ENCODE measurements around the gene SHISA4. TPM values are rescaled to one million over a fixed set of nuclear protein-coding genes. Genes with fewer than 3 reads are reported as not detected.
A peak's percentile ranks its signal among the peaks of the same experiment; 100 is the strongest.

SHISA4 gene
- total and polyA plus RNA-seq, 4 experiments from 2014 or later, result 0.58 to 0.94 (median 0.59) TPM; not detected in 1

- Mint-ChIP-seq H3K27me3 (no peaks in the 10 kb centered on the region), H3K9me3 (no peaks in the 10 kb centered on the region), H3K4me3 (no peak overlapping the region), H3K36me3 (peaks cover 66 to 77% of the 10 kb centered on the region in 2 donors), H3K4me1 (peaks cover 0 to 2% (median 0%) of the 10 kb centered on the region in 4 donors), H3K27ac (no peak overlapping the region)
- Histone ChIP-seq H3K27me3 (ENCODE audit: insufficient read depth, low read length) (no peaks in the 10 kb centered on the region), H3K36me3 (ENCODE audit: insufficient read depth, low read length) (peaks cover 53% of the 10 kb centered on the region), H3K9me3 (ENCODE audit: control insufficient read depth in 1 of 2, low read length in 2 of 2) (no peaks in the 10 kb centered on the region), H3K27ac (ENCODE audit: low read depth, low read length) (no peak overlapping the region), H3K4me3 (ENCODE audit: low read length in 2 of 2) (no peak overlapping the region), H3K4me1 (ENCODE audit: insufficient read depth, low read length) (no peaks in the 10 kb centered on the region)
- DNase-seq, result no peak
- CTCF ChIA-PET (ENCODE audit: partially characterized antibody), result no interaction called here
- intact Hi-C loops (cut with micrococcal nuclease), result no loop called here
- POLR2A ChIA-PET (ENCODE audit: partially characterized antibody), result no interaction called here
Observed at GRCh38 chr1:201859424-201859823, 29.3 kb upstream of the SHISA4 start.

DNA sequence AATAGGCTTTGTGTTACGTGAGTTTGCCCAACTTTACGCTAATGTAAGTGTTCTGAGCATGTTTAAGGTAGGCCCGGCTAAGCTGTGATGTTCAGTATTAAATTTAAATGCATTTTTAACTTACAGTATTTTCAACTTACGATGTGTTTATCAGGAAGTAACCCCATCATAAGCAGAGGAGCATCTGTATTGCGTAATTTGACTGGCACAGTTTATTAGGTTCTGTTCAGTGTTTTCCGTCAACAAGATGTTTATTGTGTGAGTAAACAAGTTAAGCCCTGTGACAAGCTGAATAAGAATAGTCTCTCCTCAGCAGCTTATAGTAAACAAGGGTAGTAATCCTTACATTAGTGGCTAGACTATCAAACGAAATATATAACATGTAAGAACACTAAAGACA, 27.2 kb upstream of the SHISA4 start:
- Mint-ChIP-seq H3K4me1 (peaks cover 0 to 2% (median 0%) of the 10 kb centered on the region in 4 donors), H3K36me3 (peaks cover 47 to 71% of the 10 kb centered on the region in 2 donors), H3K4me3 (no peak overlapping the region), H3K27me3 (no peaks in the 10 kb centered on the region), H3K27ac (peak overlapping the region in 2 of 7 donors; percentile 3 to 4), H3K9me3 (no peaks in the 10 kb centered on the region)
- Histone ChIP-seq H3K27ac (ENCODE audit: low read depth, low read length) (no peak overlapping the region), H3K36me3 (ENCODE audit: insufficient read depth, low read length) (peaks cover 41% of the 10 kb centered on the region), H3K27me3 (ENCODE audit: insufficient read depth, low read length) (no peaks in the 10 kb centered on the region), H3K4me3 (ENCODE audit: low read length in 2 of 2) (no peak overlapping the region), H3K9me3 (ENCODE audit: control insufficient read depth in 1 of 2, low read length in 2 of 2) (no peaks in the 10 kb centered on the region), H3K4me1 (ENCODE audit: insufficient read depth, low read length) (no peaks in the 10 kb centered on the region)
- DNase-seq, result no peak
- intact Hi-C loops (cut with micrococcal nuclease), result no loop called here
- POLR2A ChIA-PET (ENCODE audit: partially characterized antibody), result no interaction called here
- CTCF ChIA-PET (ENCODE audit: partially characterized antibody), result interaction anchor here (0.7 to 0.8 kb wide), 2 partner anchors 17 to 35 kb away, joined by 3 read pairs; no protein-coding TSS in a partner anchor

- H3K4me1 Mint-ChIP-seq, result no peaks in the 10 kb centered on the region
- ChIA-PET POLR2A (ENCODE audit: partially characterized antibody) (no interaction called here), CTCF (ENCODE audit: partially characterized antibody) (no interaction called here)
- Histone ChIP-seq H3K27me3 (ENCODE audit: insufficient read depth, low read length) (no peaks in the 10 kb centered on the region), H3K36me3 (ENCODE audit: insufficient read depth, low read length) (peaks cover 78% of the 10 kb centered on the region), H3K9me3 (ENCODE audit: control insufficient read depth in 1 of 2, low read length in 2 of 2) (no peaks in the 10 kb centered on the region), H3K27ac (ENCODE audit: low read depth, low read length) (no peak overlapping the region), H3K4me1 (ENCODE audit: insufficient read depth, low read length) (no peaks in the 10 kb centered on the region), H3K4me3 (ENCODE audit: low read length in 2 of 2) (no peak overlapping the region)
- H3K9me3 Mint-ChIP-seq, result no peaks in the 10 kb centered on the region
- intact Hi-C loops (cut with micrococcal nuclease), result no loop called here
- H3K36me3 Mint-ChIP-seq, result peaks cover 50 to 81% of the 10 kb centered on the region in 2 donors
- DNase-seq, result no peak
- no peaks in the 10 kb centered on the region for H3K27me3 Mint-ChIP-seq
- no peak overlapping the region for H3K4me3 Mint-ChIP-seq
- H3K27ac Mint-ChIP-seq, result no peak overlapping the region
Observed at GRCh38 chr1:201870397-201870796, 18.3 kb upstream of the SHISA4 start.

DNA sequence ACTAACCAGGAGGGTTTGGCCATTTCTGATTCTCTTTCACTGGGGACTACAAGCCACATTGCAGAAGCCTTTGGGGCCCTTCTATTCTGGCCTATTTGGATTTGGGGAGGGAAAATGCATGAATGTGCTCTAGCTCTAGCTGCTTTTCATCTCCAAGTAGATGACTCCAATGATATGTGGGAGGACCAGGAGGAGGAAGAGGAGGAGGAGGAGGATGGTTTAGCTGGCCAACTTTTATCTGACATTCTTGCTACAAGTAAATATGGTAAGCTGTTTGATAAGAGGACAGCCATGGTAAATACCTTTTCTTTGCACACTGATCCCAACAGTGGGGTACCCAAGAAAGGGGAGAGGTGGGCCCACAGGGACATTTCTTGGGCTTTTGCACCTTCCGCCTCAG, 14.0 kb upstream of the SHISA4 start:
- no peak for DNase-seq
- peak overlapping the region in 1 of 7 donors; percentile 55 for H3K27ac Mint-ChIP-seq
- Histone ChIP-seq H3K36me3 (ENCODE audit: insufficient read depth, low read length) (peaks cover 48% of the 10 kb centered on the region), H3K27ac (ENCODE audit: low read depth, low read length) (no peak overlapping the region), H3K9me3 (ENCODE audit: control insufficient read depth in 1 of 2, low read length in 2 of 2) (no peaks in the 10 kb centered on the region), H3K4me1 (ENCODE audit: insufficient read depth, low read length) (no peaks in the 10 kb centered on the region), H3K4me3 (ENCODE audit: low read length in 2 of 2) (no peak overlapping the region), H3K27me3 (ENCODE audit: insufficient read depth, low read length) (no peaks in the 10 kb centered on the region)
- intact Hi-C loops (cut with micrococcal nuclease), result no loop called here
- H3K4me3 Mint-ChIP-seq, result no peak overlapping the region
- CTCF ChIA-PET (ENCODE audit: partially characterized antibody), result interaction anchor here (1.2 to 2.0 kb wide), 4 partner anchors 19 to 98 kb away, joined by 3 to 10 read pairs (median 4); no protein-coding TSS in a partner anchor
- peaks cover 0 to 1% (median 0%) of the 10 kb centered on the region in 4 donors for H3K4me1 Mint-ChIP-seq
- peaks cover 38 to 59% of the 10 kb centered on the region in 2 donors for H3K36me3 Mint-ChIP-seq
- no peaks in the 10 kb centered on the region for H3K27me3 Mint-ChIP-seq
- no peaks in the 10 kb centered on the region for H3K9me3 Mint-ChIP-seq
- POLR2A ChIA-PET (ENCODE audit: partially characterized antibody), result no interaction called here

DNA sequence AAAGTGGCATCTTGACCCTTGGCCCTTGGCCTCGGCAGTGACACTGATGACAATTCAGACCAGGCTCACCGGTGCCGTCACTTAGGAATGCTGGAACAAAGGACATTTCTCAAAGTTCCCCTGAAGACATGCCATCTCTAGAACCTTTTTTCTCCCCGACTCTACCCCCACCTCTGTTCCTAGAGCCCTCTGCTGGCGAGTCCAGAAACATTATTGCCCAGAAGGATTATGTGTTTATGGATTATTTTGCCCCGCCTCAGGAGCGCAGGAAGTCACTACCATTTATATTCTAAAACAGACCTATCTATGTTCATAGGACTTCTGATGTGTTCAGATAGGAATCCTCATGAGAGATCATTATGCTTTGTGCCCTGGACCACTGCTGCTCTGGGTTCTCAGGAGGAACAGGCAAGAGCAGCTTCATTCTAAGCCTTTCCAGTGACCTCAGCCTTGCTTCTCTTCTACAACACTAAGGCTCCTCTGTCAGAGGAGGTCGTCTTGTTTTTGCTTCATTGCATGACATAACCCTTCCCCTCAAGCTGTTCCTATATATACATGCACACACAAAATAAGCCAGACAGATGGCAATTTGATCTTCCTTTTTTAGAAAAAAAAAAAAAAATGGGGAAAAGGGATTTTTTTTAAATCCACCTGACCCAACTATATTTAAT, 12.4 kb upstream of the SHISA4 start:
- ChIA-PET POLR2A (ENCODE audit: partially characterized antibody) (no interaction called here), CTCF (ENCODE audit: partially characterized antibody) (interaction anchor here (1.0 to 11.8 kb wide), 2 partner anchors 11 to 21 kb away, joined by 3 to 91 read pairs; no protein-coding TSS in a partner anchor)
- Histone ChIP-seq H3K27ac (ENCODE audit: low read depth, low read length) (no peak overlapping the region), H3K36me3 (ENCODE audit: insufficient read depth, low read length) (peaks cover 32% of the 10 kb centered on the region), H3K9me3 (ENCODE audit: control insufficient read depth in 1 of 2, low read length in 2 of 2) (no peaks in the 10 kb centered on the region), H3K4me1 (ENCODE audit: insufficient read depth, low read length) (no peaks in the 10 kb centered on the region), H3K27me3 (ENCODE audit: insufficient read depth, low read length) (no peaks in the 10 kb centered on the region), H3K4me3 (ENCODE audit: low read length in 2 of 2) (no peak overlapping the region)
- Mint-ChIP-seq H3K9me3 (no peaks in the 10 kb centered on the region), H3K4me3 (no peak overlapping the region), H3K4me1 (peaks cover 0 to 1% (median 0%) of the 10 kb centered on the region in 4 donors), H3K36me3 (peaks cover 25 to 44% of the 10 kb centered on the region in 2 donors), H3K27me3 (no peaks in the 10 kb centered on the region), H3K27ac (peak overlapping the region in 3 of 7 donors; percentile 37 to 67 (median 41))
- no peak for DNase-seq
- intact Hi-C loops (cut with micrococcal nuclease), result no loop called here

GRCh38 chr1:201877877-201878401, 10.8 kb upstream of the SHISA4 start:
- DNase-seq, result peak in 3 of 5 donors; percentile 7 to 22 (median 12)
- Mint-ChIP-seq H3K9me3 (no peaks in the 10 kb centered on the region), H3K4me1 (peaks cover 0 to 4% (median 0%) of the 10 kb centered on the region in 4 donors), H3K36me3 (peaks cover 15 to 30% of the 10 kb centered on the region in 2 donors), H3K27ac (peak overlapping the region in 1 of 7 donors; percentile 32), H3K27me3 (no peaks in the 10 kb centered on the region), H3K4me3 (no peak overlapping the region)
- intact Hi-C loops (cut with micrococcal nuclease), result loop anchor here (1.0 kb wide), 1 partner anchor 94 kb away; no protein-coding TSS in a partner anchor
- Histone ChIP-seq H3K36me3 (ENCODE audit: insufficient read depth, low read length) (peaks cover 16% of the 10 kb centered on the region), H3K27me3 (ENCODE audit: insufficient read depth, low read length) (no peaks in the 10 kb centered on the region), H3K4me1 (ENCODE audit: insufficient read depth, low read length) (no peaks in the 10 kb centered on the region), H3K9me3 (ENCODE audit: control insufficient read depth in 1 of 2, low read length in 2 of 2) (no peaks in the 10 kb centered on the region), H3K4me3 (ENCODE audit: low read length in 2 of 2) (no peak overlapping the region), H3K27ac (ENCODE audit: low read depth, low read length) (no peak overlapping the region)
- ChIA-PET POLR2A (ENCODE audit: partially characterized antibody) (interaction anchor here (0.5 to 0.9 kb wide), 2 partner anchors 9 to 100 kb away, joined by 3 read pairs; no protein-coding TSS in a partner anchor), CTCF (ENCODE audit: partially characterized antibody) (interaction anchor here (0.6 to 11.8 kb wide), 8 partner anchors 9 to 265 kb away, joined by 3 to 91 read pairs (median 5); no protein-coding TSS in a partner anchor)

- POLR2A ChIA-PET (ENCODE audit: partially characterized antibody), result no interaction called here
- H3K36me3 Mint-ChIP-seq, result peaks cover 3 to 10% of the 10 kb centered on the region in 2 donors
Observed at GRCh38 chr1:201880928-201881571, 7.6 kb upstream of the SHISA4 start.

More at GRCh38 chr1:201880928-201881571, 7.6 kb upstream of the SHISA4 start:
- CTCF ChIA-PET (ENCODE audit: partially characterized antibody), result interaction anchor here (0.6 to 11.8 kb wide), 6 partner anchors 12 to 117 kb away, joined by 3 to 91 read pairs (median 3); partner anchors contain the start of gene IPO9
- no peaks in the 10 kb centered on the region for H3K9me3 Mint-ChIP-seq
- Histone ChIP-seq H3K9me3 (ENCODE audit: control insufficient read depth in 1 of 2, low read length in 2 of 2) (no peaks in the 10 kb centered on the region), H3K36me3 (ENCODE audit: insufficient read depth, low read length) (no peaks in the 10 kb centered on the region), H3K27ac (ENCODE audit: low read depth, low read length) (no peak overlapping the region), H3K4me1 (ENCODE audit: insufficient read depth, low read length) (peaks cover 11% of the 10 kb centered on the region), H3K4me3 (ENCODE audit: low read length in 2 of 2) (no peak overlapping the region), H3K27me3 (ENCODE audit: insufficient read depth, low read length) (no peaks in the 10 kb centered on the region)
- H3K27ac Mint-ChIP-seq, result peak overlapping the region in 1 of 7 donors; percentile 30
- H3K4me3 Mint-ChIP-seq, result no peak overlapping the region
- peaks cover 0 to 6% (median 4%) of the 10 kb centered on the region in 4 donors for H3K4me1 Mint-ChIP-seq
- intact Hi-C loops (cut with micrococcal nuclease), result no loop called here
- H3K27me3 Mint-ChIP-seq, result peaks cover 0 to 2% of the 10 kb centered on the region in 2 donors
- no peak for DNase-seq

All from CD4-positive, alpha-beta memory T cell (primary cell).